ENCODE results near the gene PFAS. TPM values are rescaled to one million over a fixed set of nuclear protein-coding genes. Genes with fewer than 3 reads are reported as not detected.

The PFAS gene
- total and polyA plus RNA-seq, 2 experiments from 2014 or later = 96.1 to 168 TPM

GRCh38 chr17:8294361-8294760 lies 45.3 kb downstream of the PFAS start:
- H3K36me3 Mint-ChIP-seq (ENCODE audit: low read depth) = no peaks in the 10 kb centered on the region; the same call in 2 of the 3 replicates
- TF ChIP-seq REST (IDR thresholded peaks at IDR 0.05; ENCODE audit: unreplicated experiment) (no peak), EZH2phosphoT487 (IDR thresholded peaks at IDR 0.05; ENCODE audit: unreplicated experiment) (no peak), ETS1 (IDR thresholded peaks at IDR 0.05) (no peak), ZNF331 (CRISPR knock-in tag; IDR thresholded peaks at IDR 0.05; ENCODE audit: low read depth) (no peak), STAT1 (IDR thresholded peaks at IDR 0.05; ENCODE audit: unreplicated experiment) (no peak), ZNF462 (CRISPR knock-in tag; IDR thresholded peaks at IDR 0.05) (no peak), CREB1 (CRISPR knock-in tag; IDR thresholded peaks at IDR 0.05; ENCODE audit: low read depth) (no peak), NANOG (IDR thresholded peaks at IDR 0.05; ENCODE audit: borderline replicate concordance) (no peak), ZNF114 (CRISPR knock-in tag; IDR thresholded peaks at IDR 0.05) (no peak), JUNB (IDR thresholded peaks at IDR 0.05; ENCODE audit: unreplicated experiment) (no peak), POLR2AphosphoS5 (IDR thresholded peaks at IDR 0.05; ENCODE audit: low read depth) (no peak), CTCF (conservative IDR thresholded peaks at IDR 0.05; ENCODE audit: low read depth in 2 of 2) (no peak), EZH2 (IDR thresholded peaks at IDR 0.05; ENCODE audit: low read depth, unreplicated experiment) (no peak)
- no peaks in the 10 kb centered on the region for H3K79me2 ChIP-seq (replicated peaks; ENCODE audit: insufficient read depth)
- DNase-seq (ENCODE audit: low spot score) (no peak), ATAC-seq (no peak)
- no peak overlapping the region for H2AFZ ChIP-seq
- peak overlapping the region; percentile 77 for H3K4me3 Mint-ChIP-seq
- no peaks in the 10 kb centered on the region; the same call in 2 of the 3 replicates for H3K9me3 Mint-ChIP-seq
- H3K27me3 ChIP-seq (ENCODE audit: insufficient read depth) = no peaks in the 10 kb centered on the region
- H3K4me2 ChIP-seq = peak overlapping the region; percentile 84
- H3K27me3 Mint-ChIP-seq (ENCODE audit: insufficient read depth, low read depth, poor library complexity) = peaks cover 23% of the 10 kb centered on the region
- H3F3A ChIP-seq (replicated peaks; ENCODE audit: low read depth) = peaks cover 18% of the 10 kb centered on the region; the same call in 1 of the 2 replicates
- peaks cover 4% of the 10 kb centered on the region; the same call in 1 of the 2 replicates for H3K9me2 ChIP-seq (ENCODE audit: insufficient read depth)
- H3K36me3 ChIP-seq (ENCODE audit: insufficient read depth) = no peaks in the 10 kb centered on the region
- peak overlapping the region; percentile 89; the same call in 1 of the 2 replicates for H3K4me3 ChIP-seq
- H3K4me1 ChIP-seq (ENCODE audit: insufficient read depth) = peaks cover 11% of the 10 kb centered on the region; the same call in 1 of the 2 replicates
- peaks cover 23% of the 10 kb centered on the region for H3K4me1 Mint-ChIP-seq
- H3K27ac ChIP-seq (ENCODE audit: low read depth) = no peak overlapping the region
- no peaks in the 10 kb centered on the region for H4K20me1 ChIP-seq (replicated peaks; ENCODE audit: insufficient read depth)
- H3K27ac Mint-ChIP-seq = no peak overlapping the region

Measured in GM23338 (cell line).